Activated CD8-positive, alpha-beta memory T cell treated with anti-CD3 and anti-CD28 coated beads, Interleukin-2, amount 50 U/mL, for 4 hours (primary cell): Measurements from ENCODE around the gene KLRG1.

Experiments
- DNase-seq: peaks from one replicate; pipeline ENCODE4 v3.0.0-alpha.2; 2020

KLRG1 gene

DNA sequence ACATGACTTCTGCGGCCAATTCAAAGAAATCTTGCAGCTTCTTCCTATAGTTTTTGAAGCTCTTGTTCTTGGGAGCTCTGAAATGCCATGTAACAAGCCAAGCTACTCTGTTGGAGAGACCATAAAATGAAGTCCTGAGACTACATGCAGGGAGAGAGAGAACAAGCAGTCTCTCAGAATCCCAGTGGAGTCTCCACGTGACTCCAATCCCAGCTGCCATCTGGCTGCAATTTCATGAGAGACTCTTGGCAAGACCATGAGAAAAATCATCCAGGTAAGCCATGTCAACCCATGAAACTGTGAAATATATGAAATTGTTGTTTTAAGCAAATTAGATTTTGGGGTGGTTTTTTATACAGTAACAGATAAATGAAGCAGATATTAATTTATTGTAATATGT, 54.4 kb downstream of the KLRG1 start:
- DNase-seq, result no peak

DNA sequence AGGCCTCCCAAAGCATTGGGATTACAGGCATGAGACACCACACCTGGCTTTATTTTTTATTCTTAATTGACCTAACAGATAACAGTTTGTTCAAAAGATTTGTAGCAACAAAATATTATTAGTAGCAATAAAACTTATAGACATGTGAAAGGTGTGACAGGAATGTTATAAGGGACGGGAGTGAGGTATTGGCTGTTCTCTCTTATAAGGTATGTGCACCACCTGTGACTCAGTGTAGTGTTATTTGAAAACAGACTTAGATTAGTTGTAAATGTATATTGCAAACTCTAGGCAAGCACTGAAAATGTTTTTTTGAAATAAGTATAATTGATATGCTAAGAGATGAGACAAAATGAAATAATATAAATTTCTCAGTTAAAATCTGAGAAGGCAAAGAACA, 57.8 kb downstream of the KLRG1 start:
- no peak for DNase-seq

DNA sequence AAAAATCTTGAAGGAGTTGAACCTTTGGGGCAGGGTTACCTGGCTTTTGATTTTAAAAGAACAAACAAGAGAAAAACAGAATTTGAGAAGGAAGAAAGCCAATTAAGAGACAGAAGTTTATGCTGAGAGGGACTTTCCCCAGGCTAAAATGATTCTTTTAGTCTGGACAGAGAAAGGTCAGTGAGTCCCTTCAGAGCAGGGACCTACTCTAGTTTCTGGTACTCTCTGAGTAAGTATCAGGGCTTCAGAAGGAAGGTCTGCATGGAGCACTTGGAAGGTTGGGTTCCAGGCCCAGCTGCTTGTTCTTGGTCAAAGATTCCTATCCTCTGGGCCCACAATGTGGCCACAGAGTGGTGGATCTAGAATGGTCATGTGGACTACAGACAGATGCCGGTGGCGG, 59.6 kb downstream of the KLRG1 start:
- DNase-seq, result no peak

DNA sequence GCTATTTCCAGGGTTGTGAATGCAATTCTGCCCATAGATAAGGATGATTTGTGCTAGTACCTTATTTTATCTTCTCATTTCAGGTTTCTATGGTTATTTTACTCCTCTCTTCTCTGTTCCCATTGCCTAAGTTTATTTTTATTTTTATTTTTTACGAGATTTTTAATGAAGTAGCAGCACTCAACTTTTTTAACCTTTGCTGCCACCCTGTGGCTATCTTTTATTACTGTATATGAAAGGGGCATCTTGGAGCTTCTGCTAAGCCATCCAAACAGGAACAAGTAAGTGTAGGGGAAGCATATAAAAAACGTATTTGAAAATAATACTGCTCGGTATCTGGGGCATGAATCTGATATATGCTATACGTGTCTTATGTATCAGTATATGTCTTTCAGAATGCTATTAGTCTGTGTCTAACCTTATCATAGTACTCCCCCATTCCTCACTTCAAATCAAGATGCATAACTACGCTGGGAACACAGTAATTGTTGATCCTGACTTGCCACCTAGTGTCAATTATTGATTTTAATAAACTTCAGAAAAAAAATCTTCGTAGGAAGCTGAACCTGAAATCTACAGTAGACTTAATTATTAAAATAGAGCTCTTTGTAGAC, 60.3 kb downstream of the KLRG1 start:
- DNase-seq, result no peak

DNA sequence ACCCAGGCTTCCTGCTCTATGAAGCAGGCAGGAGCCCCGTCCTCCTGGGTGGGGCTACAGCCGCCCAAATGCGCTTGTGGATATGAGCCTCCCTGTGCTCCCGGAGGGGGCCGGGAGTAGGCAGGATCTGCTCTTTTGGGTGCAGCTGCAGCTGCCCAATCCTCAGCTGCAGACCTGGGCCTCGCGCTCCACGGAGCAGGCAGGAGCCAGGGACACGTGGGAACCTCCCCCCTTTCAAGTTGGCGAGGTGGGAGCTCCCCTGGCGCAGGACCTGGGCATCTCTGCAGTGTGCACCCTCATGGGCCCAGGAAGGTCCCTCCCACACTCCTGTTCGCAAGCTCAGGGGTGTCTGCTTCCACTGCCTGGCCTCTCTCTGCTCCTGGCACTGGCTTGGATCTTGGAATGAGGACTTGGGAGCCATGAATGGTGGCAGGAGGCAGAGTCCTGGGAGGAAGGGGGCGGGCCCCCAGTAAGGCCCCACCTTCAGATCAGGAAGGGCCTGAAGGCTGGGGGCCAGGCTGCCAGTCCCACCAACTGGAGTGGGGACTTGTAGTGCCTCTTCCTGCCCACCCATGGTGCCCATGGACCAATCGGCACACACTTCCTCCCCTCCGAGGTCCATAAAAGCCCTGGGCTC, 61.3 kb downstream of the KLRG1 start:
- no peak for DNase-seq

DNA sequence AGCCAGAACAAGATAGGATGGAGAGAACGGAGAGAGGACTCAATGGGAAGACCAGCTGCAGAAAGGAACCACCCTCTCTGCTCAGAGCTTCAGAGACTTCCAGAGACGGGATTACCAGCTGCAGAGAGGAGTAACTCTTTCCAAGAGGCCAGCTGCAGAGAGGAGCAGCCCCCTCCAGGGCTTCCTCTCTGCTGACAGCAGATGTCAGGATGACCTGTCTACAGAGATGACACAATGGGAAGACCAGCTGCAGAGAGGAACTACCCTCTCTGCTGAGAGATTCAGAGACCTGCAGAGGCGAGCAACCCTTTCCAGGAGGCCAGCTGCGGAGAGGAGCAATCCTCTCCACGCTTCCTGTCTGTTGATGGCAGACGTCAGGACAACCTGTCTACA, 61.8 kb downstream of the KLRG1 start:
- DNase-seq, result no peak

DNA sequence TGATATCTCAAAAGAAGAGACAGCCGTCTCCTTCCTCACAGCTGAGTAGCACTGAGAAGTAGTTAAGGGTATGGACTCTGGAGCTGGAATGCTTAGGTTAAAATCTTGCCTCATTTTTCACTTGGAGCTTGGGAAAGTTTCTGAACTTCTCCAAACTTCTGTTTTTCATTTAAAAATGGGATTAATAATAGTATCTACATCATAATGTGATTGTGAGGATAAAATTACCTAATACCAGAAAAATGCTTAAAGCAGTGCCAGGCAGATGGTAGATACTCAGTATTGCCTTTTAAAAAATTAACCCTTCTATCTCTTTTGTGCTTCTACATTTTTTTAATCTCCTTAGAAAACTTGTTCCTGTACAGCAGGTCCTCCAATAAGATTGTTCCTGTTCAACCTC, 63.3 kb downstream of the KLRG1 start:
- no peak for DNase-seq
